HG02840 (cell line): Measurements from ENCODE around the gene GNB1L.

Experiments
- ATAC-seq: cut with Tn5 transposase; IDR thresholded peaks from one replicate; pipeline ENCODE4 v1.9.1; 2021; ENCODE audit warnings: mild to moderate bottlenecking, moderate library complexity, moderate number of reproducible peaks; ENCODE audit not compliant: unreplicated experiment, low FRiP score

GNB1L gene

DNA sequence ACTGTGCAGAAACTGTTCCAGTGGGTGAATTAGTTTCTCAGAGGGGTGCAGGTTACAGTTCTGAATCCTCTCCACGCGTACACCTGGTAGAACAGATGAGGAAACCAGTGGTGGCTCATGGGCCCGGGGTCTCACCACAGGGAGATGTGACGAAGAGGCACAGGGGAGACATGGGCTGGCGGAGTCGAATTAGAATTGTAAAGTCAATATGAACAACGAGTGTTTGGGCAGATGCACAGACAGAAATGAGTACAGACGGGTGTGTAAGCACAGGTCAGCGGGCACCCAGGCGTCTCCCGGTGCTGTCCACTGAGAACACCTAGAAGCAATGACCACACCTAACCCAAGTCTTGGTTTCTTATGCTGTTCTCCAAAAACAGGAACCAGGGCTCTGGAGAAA is 41.8 kb downstream of the GNB1L start:
- no peak for ATAC-seq

DNA sequence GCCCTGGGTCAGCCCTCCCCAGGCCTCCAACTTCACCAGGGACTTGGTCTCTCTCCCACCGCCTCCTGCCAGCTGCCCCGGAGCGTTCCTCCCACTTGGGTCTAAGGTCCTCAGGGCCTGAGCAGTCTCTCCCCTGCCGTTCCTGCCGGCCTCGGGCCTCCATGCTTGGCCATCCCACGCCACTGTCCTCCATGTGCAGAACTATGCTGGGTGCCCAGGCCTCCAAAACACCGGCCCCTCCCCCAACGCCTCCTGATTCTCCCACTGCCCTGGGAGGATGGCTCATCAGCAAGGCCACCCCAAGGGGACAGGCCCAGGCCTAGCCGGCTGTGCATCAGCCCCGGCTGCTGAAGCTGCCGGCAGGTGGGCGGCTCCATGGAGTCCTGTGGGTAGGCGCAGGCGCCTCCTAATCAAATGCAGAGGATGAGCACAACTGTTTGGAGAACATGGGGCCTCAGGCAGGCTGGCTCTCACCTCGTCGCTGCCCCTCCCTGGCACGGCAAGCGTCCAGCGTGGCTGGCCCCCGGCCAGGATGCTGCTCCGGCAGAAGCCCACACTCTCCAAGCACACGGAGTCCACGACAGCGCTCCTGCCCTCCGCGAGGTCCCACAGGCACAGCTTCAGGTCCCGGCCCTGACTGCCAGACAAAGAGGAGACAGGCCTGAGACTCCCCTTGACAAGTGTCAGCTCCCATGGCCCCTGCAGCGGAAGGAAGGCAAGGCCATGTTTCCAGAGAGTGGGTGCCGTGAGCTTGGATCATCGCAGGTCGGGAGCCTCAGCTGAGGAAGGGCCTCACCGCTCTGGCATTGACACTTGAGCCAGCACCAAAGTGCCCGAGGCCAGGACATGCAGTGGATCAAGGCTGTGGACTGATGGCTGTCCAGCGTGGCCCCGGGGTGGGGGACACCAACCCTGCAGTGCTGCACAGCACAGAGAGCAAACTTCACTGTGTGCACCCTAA is 42.6 kb downstream of the GNB1L start:
- ATAC-seq: no peak

DNA sequence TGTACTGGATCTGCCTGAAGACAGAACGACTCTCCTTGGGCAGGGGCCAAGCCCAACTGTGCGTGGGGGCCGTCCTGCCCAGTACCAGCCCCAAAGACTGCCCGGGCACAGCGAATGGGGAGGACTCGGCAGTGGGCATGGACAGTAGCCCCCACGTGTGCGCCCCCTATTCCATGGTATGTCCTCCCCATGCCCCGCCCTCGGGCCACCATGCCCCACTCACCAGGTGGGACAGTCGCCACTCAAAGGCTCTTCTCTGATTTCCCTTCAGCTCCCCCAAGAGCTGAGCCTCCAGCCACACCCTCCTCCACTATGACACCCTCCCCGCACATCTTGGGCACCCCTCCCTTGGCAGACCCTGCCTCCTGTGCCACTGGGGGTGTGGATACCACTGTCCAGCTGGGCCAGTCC is 43.5 kb downstream of the GNB1L start:
- no peak for ATAC-seq

DNA sequence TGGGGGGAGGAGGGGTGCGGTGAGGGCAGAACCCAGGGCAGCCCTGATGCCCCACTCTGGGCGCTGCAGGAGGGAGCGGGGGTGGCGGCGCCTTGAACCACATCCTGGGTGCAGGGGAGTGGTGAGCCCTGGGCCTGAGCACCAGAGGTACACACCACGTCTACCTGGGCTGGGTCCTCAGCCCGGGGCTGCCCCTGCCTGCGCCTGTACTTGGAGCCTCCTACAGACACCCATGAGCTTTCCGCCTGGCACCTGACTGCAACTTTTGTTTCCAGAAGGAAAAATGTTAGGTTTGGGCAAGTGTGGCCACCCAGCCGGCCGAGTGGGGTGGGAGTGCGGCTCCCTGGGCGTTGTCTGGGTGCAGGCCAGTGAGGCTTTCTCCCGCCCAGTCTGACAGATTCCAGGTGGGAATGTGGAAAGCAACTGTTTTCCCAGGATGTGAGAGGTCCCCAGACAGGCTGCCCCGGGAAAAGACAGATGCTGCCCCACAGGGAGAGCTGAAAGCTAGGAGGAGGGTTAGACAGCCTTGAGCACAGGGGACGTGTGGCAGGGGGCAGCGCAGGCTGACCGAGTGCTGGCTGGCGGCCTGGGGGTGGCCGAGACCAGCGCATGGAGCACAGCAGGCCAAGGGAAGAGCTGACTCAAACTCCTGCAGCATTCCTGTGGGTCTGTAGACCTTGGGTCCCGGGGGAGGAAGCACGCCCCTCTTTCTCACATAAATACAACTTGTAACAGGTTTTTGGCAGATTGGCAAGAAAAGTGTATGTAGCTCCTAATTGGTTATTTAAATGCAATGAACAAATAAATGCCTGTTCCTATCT is 44.1 kb downstream of the GNB1L start:
- ATAC-seq: no peak

DNA sequence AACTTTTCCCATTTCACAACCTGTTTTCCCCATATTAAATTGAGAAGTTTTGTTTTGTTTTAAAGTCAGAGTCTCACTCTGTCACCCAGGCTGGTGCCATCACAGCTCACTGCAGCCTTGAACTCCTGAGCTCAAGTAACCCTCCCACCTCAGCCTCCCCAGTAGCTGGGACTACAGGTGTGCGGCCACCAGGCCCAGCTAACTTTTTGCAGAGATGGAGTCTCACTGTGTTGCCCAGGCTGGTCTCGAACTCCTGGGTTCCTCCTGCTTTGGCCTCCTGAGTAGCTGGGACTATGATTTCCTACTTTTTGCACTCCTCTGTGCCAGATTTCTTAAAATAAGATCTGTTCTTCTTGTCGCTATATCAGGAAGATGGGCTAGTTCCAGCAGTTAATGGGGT is 44.9 kb downstream of the GNB1L start:
- ATAC-seq: no peak

DNA sequence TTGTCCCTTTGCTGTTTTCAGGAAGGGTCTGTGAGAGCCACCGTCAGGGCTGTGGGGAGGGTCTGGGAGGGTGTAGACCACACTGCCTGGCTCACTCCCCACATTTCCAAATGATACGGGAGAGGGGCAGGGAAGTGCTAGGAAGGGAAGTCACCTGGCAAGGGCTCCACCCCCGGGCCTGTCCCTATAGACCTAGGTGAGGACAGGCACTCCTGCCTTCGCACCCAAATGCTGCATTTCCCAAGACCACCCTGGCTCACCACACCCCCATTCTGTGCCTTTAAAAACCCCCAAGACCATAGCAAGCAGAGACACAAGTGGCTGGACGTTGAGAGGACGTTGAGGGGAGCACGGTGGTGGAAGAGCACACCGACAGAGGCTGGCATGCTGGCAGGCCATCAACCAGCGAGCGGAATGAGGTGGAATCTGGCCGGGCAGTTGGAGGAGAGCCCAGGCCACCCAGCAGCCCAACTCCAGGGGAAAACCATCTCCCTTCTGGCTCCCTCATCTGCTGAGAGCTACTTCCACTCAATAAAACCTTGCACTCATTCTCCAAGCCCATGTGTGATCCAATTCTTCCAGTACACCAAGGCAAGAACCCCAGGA is 45.7 kb downstream of the GNB1L start:
- no peak for ATAC-seq

DNA sequence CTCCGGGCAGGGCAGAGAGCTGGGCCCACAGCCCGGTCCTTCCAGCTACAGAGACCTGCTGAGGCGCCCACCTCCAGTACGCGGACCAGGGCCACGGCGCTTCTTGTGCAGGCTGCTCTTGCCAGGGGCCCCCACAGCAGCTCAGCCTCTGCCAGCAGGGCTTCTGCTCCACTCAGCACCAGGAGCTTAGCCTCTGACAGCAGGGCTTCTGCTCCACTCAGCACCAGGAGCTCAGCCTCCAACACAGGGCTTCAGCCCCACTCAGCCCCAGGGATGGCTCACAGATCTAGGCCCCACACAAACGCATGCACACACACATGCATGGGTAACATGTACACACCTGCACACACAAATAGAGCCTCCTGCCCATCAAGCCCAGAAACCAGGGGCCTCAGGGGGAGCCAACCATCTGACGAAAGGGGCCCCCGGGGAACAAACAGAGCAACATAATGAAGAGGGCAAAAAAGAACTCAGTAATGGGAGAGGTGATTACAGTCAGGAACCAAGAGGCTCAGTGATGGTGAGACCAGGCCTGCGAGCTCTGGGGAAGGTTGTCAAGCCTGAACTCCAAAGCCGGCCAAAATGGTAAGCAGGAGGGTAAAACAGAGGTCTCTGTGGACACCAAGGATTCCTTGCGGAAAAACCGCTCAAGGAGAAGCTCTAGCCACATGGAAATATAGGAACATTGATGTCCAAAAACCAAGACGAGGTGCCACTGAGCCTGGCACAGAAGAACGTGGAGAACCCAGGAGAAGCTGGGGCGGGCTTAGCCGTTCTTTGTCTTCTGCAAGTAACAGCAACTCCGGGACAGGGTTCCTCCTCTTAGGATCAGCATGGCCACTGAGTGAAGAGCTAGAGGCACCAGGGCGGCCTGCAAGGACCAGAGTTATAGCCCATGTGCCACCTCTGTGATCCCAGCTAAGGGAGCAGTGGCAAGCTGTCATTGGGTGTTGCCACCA is 46.5 kb downstream of the GNB1L start:
- no peak for ATAC-seq

DNA sequence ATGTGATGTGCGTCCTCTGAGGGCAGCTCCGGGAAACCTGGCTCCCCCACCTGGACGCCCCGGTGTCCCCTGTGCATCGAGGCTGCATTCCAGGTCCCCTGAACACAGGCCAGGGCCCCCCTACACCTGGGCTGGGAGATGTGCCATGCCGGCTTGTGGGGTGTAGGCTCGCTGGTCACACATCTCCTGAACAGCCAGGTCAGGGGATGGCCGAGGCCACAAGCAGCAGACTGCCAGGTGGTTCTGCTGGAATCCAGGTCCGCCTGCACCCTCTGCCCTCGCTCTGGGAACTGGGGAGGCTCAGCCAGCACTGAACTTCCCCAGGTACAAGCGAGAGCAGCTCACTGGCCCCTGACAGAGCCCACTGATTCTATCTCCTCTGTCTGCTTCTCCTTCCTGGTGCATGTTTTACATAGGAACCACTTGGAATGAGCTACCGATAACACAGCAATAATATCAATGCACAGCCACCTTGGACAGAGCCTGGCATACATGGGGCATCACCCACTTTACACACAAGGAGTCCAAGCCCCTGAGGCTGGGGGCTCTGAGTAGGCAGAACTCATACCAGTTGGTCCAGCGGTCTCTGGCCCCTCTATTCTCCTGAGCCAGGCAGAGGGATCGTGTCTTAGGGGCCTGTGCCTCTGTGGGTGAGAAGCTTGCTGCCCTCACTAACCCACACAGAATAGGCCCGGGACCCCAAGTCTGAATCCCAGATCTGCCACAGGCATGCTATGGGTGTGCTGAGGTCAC is 47.3 kb downstream of the GNB1L start:
- ATAC-seq: no peak

DNA sequence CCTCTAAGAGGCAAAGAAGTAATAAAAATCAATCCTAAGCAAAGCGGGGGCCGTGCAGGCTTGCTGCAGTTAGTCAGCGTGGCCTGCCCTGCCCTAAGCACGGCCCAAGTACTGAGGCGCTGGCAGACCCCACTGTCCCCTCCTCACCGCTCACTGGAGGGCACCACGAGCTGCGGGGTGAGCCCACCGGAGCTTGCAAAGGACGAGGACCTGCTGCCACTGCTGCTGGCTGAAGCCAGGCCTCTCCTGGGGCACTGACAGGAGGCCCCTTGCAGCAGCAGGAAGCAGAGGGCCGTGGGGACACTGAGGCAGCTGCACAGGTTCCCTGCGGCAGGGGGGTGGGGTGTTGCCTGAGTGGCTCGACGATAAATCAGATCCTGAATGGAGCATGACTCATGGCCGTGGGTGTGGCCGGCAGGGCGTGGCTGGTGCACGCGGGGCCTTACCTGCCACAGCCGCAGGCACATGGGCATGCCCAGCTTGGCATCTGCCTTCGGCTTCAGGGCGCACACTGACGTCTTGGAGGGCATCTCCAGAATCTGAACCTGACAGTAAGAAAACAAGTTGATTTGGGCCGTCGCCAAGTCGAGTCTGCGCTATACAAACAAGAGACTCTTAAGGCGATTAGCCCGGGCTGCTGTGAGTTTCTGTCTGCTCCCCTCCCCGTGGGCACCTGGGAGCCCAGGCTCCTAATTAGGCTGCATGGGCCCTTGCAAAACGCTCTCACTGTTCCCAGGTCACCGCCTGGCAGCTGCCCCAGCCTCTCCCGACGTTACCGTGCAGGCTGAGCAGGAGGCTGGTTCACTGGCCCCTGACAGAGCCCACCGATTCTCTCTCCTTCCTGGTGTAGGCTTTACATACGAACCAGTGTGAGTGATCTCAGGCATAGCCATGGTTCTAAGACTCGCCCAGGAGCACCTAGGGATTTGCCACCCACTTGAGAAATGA is 48.2 kb downstream of the GNB1L start:
- no peak for ATAC-seq

DNA sequence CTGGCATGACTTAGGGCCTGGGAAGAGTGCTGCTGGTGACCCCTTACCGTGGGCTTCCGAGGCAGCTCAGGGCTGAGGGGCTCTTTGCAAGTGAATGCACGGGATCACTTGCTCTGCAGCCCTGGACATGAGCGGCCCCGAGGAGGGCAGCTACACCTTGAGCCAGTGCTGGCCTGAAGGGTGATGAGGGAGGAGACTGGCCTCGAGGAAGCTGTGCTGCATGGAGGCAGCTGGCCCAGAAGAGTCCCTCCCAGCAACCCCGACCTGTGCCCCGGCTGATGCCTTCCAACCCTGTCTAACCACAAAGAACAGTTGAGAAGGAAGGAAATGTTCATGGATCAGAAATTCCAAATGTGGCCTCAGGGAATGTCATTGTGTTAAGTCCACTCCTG is 48.9 kb downstream of the GNB1L start:
- no peak for ATAC-seq

DNA sequence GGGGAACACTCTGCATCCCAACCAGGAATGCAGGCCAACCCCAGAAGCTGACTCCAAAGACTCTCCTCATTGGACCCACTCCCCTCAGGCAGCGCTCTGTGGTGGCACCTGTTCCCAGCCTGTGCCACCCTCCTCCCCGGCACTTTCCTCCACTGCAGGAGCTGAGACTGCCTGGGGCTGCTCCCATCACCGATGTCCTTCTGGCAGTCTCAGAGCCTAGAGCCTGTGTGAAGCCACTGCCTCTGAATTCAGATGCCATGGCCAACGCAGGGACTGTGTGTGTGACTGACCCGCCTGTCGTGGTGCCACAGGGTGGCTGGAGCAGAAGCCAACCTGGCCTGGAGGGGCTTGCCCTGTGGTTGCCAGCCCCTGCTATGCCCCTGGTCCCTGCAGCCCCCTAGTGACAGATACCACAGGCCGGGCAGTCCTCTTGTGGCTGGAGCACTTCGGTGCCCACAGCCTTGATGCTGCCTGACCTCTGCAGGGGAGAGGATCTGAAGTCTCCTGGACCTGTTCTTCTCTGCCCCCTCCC is 50.9 kb downstream of the GNB1L start:
- no peak for ATAC-seq

DNA sequence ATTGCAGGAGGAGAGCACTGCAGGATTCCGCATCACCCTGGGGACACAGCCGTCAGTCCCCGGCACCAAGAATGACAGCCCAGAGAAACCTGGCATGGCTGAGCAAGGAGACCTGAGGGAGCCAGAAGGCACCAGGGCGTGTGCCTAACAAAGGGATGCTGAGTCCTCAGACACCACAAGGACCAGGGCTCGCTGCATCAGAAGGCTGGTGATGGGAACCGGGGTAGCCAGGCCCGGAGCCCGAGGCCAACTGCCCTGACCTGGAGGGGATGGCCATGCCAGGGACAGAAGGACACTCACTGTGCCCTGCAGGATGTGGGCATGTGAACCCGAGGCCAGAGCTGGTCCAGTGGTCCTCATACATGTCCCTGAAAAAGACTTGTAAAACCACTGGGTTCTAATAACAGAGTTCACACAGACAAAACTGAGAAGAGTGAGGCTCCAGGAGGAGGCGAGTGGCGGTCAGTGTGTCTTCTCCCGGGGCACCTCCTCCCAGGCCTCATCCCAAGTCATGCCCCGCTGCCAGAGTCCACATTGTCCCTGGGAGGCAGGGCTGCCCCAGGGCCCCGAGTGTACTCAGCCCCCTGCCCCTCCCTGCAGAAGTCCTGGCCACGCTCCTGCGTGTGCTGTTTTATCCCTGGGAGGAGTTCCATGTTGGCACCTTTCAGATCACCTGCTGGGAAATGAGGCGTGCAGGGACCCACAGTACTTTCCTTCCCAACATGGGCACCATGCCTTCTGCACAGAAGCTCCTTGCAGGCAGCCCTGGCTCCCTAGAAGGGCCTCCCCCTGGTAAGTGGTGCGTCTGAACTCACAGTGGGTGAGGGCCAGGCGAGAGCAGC is 51.6 kb downstream of the GNB1L start:
- no peak for ATAC-seq

DNA sequence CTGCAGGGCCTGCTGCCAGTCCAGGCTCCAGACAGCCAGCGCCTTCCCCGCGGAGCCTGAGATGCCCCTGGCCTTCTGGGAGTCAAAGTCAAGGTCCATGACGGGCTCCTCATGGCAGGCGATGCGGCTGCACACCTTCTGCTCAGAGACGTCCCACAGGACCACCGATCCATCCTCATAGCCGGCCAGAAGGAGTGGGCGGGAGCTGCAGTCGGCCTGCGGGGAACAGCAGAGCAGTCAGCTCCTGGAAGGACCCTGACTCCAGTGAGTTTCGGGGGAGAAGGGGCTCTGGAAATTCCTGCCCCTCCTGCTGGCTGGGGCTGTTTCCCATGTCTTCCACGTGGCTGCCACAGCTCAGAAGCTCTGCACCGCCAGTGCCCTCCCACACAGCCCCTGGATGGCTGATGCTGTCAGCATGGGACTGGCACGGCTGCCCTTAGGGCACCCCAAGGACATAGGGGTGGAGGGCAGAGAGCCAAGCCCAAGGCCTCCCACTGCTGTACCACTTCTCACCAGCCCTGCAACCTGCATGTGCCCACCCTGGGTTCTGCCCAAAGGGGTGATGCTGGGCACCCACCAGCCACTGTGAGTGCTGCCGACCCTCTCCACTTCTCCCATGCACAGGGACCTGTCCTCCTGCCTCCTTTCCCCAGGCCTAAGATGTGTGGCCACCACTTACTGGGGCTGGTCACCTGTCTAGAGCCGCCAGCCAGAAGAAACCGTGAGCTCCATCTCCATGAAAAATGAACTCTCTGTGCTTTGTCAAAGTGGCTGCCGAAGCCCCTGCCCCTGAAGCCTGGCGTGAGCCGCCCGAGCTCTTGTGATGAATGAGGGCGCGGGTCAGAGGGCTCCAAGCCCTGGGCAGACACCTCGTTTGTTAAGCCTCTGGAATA is 52.4 kb downstream of the GNB1L start:
- ATAC-seq: no peak

DNA sequence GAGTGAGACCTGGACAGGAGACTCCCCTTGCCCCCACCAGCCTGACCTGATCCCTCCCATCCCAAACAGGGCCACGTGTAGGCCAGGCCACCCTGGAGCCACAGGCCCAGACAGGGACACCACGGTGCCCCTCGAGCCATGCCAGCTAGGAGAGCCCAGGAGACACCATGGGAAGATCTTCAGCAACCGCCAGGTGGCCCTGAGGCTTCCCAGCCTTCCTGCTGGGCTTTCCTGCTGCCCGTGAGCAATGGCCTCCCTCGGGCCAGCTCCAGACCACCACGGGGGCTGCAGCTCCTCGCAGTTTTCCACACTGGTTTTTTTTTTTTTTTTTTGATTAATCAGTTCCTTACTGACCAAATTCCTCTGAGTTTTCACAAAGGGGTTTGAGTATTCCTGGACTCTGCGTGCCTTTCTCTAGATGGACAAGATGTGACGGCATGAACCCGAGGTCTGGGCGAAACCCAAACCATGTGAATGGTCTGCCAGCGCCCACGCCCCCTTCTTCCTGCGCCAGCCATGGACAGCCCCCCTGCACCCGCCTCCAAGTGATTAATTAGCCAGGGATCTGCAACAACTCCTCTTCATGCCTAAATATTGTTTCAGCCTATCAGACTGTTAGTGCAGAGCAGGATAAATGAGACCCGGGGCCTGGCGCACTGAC is 53.2 kb downstream of the GNB1L start:
- no peak for ATAC-seq

DNA sequence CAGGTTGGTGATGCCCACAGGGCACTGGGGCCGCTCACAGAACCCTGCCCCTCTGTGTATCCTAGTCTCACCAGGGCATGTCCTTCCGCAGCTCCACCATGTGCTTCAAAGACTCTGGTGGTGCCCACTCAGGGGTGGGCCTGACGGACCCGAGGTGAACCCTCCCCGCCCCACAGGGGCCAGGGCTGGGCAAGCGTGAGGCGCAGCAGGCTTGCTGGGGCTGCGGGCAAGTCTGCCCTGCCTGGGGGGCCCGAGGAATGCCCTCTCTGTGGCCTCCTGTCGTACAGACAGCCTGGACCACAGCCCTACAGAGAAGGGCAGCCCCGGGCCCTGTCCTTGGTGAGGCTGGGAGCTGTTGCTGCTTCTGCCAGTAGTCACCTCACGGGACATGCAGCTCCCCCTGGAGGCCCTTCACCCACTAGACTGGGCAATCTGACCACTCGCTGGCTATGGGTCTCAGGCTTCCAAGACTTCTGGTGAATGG is 53.9 kb downstream of the GNB1L start:
- ATAC-seq: no peak
